CD14-positive monocyte (primary cell): ENCODE data around the gene RAN. TPM values are rescaled to one million over a fixed set of nuclear protein-coding genes. Genes with fewer than 3 reads are reported as not detected.
A peak's percentile ranks its signal among the peaks of the same experiment; 100 is the strongest.

ENCODE experiments used
- DNase-seq, 3 donors: peaks; one replicate each; pipeline ENCODE4 v3.0.0-alpha.2; 2011 to 2022
- H2AFZ ChIP-seq: 2 replicates; pipeline ENCODE4 v1.6.0; 2012; ENCODE audit warnings: mild to moderate bottlenecking, low read depth, low read length, inconsistent platforms; ENCODE audit not compliant: insufficient read depth, poor library complexity, severe bottlenecking
- H3K27ac ChIP-seq, 2 donors: 1 replicate in 1 of 2; 2 replicates in 1 of 2; pipeline ENCODE4 v1.5.1; 2012 to 2013; ENCODE audit warnings: low read length in 2 of 2, control low read depth in 1 of 2, inconsistent platforms in 1 of 2, low read depth in 1 of 2, mild to moderate bottlenecking in 1 of 2
- H3K27me3 ChIP-seq, 2 donors: one replicate each; pipeline versions ENCODE4 v1.6.0 to v1.6.1; 2011 to 2013; ENCODE audit warnings: low read length in 2 of 2; ENCODE audit not compliant: control insufficient read depth in 2 of 2, insufficient read depth in 2 of 2
- H3K36me3 ChIP-seq, 2 donors: replicated peaks in 1 of 2; 1 replicate in 1 of 2; 2 replicates in 1 of 2; pipeline versions ENCODE4 v1.5.1 to v1.6.1; 2012 to 2013; ENCODE audit warnings: low read length in 2 of 2, control low read depth in 1 of 2, inconsistent platforms in 1 of 2, mild to moderate bottlenecking in 1 of 2; ENCODE audit not compliant: insufficient read depth in 2 of 2, control insufficient read depth in 1 of 2
- H3K4me1 ChIP-seq, 2 donors: 1 replicate in 1 of 2; 2 replicates in 1 of 2; pipeline versions ENCODE4 v1.5.1 to v1.6.1; 2012 to 2013; ENCODE audit warnings: low read length in 2 of 2, control low read depth in 1 of 2, inconsistent platforms in 1 of 2, mild to moderate bottlenecking in 1 of 2, moderate library complexity in 1 of 2; ENCODE audit not compliant: insufficient read depth in 2 of 2, control insufficient read depth in 1 of 2
- H3K4me2 ChIP-seq: replicated peaks from 2 replicates; pipeline ENCODE3; 2012; ENCODE audit warnings: low read length, moderate library complexity, mild to moderate bottlenecking; ENCODE audit not compliant: poor library complexity, severe bottlenecking; ENCODE audit errors: extremely low read depth
- H3K4me3 ChIP-seq, 3 experiments: fragments of 200-600 bp in 1 of 3; sonication (generic) in 1 of 3; replicated peaks in 1 of 3; 1 replicate in 2 of 3; 2 replicates in 1 of 3; pipeline ENCODE4 v1.5.1; 2011 to 2013; ENCODE audit warnings: low read length in 3 of 3, mild to moderate bottlenecking in 3 of 3, control low read depth in 2 of 3, low read depth in 2 of 3, inconsistent platforms in 1 of 3, moderate library complexity in 1 of 3
- H3K79me2 ChIP-seq: 2 replicates; pipeline ENCODE4 v1.6.0; 2012; ENCODE audit warnings: mild to moderate bottlenecking, control low read depth, inconsistent platforms, low read length, moderate library complexity; ENCODE audit not compliant: insufficient read depth
- H3K9ac ChIP-seq: 2 replicates; pipeline ENCODE4 v1.6.0; 2017; ENCODE audit warnings: low read length, mild to moderate bottlenecking; ENCODE audit not compliant: insufficient read depth, poor library complexity, severe bottlenecking
- H3K9me3 ChIP-seq, 2 donors: replicated peaks in 1 of 2; 1 replicate in 1 of 2; 2 replicates in 1 of 2; pipeline versions ENCODE4 v1.5.1 to v1.6.1; 2012 to 2013; ENCODE audit warnings: low read length in 2 of 2, control low read depth in 1 of 2; ENCODE audit not compliant: control insufficient read depth in 1 of 2, insufficient read depth in 1 of 2
- H4K20me1 ChIP-seq: 2 replicates; pipeline ENCODE4 v1.6.0; 2012; ENCODE audit warnings: mild to moderate bottlenecking, low read length, control low read depth, moderate library complexity; ENCODE audit not compliant: insufficient read depth
- H3K27ac Mint-ChIP-seq, 7 donors: one replicate each; pipeline ENCODE4 v1.8.0; 2020; ENCODE audit warnings: mild to moderate bottlenecking in 7 of 7, mixed read lengths in 7 of 7, moderate library complexity in 6 of 7, inconsistent platforms in 2 of 7
- H3K27me3 Mint-ChIP-seq, 3 donors: one replicate each; pipeline ENCODE4 v1.8.0; 2021 to 2022; ENCODE audit warnings: low read depth in 3 of 3, mild to moderate bottlenecking in 3 of 3, mixed read lengths in 3 of 3, moderate library complexity in 3 of 3, inconsistent platforms in 1 of 3
- H3K36me3 Mint-ChIP-seq, 2 donors: one replicate each; pipeline ENCODE4 v1.8.0; 2020; ENCODE audit warnings: mixed read lengths in 2 of 2, inconsistent platforms in 1 of 2, mild to moderate bottlenecking in 1 of 2
- H3K4me1 Mint-ChIP-seq: one replicate; pipeline ENCODE4 v1.8.0; 2020; ENCODE audit warnings: mild to moderate bottlenecking, mixed read lengths
- H3K4me3 Mint-ChIP-seq, 2 donors: one replicate each; pipeline ENCODE4 v1.8.0; 2020; ENCODE audit warnings: mild to moderate bottlenecking in 2 of 2, mixed read lengths in 2 of 2, moderate library complexity in 1 of 2
- H3K9me3 Mint-ChIP-seq, 7 donors: one replicate each; pipeline ENCODE4 v1.8.0; 2020 to 2022; ENCODE audit warnings: mixed read lengths in 7 of 7, mild to moderate bottlenecking in 6 of 7, moderate library complexity in 6 of 7, inconsistent platforms in 2 of 7
- CTCF ChIP-seq: fragments of 200-600 bp; IDR thresholded peaks from one replicate; pipeline ENCODE4 v1.8.0; 2022; ENCODE audit warnings: antibody characterized with exemption, mild to moderate bottlenecking
- whole genome bisulfite sequencing: methylation state at CpG from one replicate; pipeline ENCODE4 v1.1.5; 2013; ENCODE audit warnings: missing lambda C conversion rate; ENCODE audit not compliant: insufficient coverage; 5-methylcytosine and 5-hydroxymethylcytosine counted together
- intact Hi-C, 2 donors: fragments of 100-400 bp; cut with micrococcal nuclease; formaldehyde crosslinking; loops; one replicate each; pipeline versions ENCODE4 v1.15.0 to v1.15.1; 2023
- polyA plus RNA-seq, 3 donors: library from polyadenylated mRNA; depleted of rRNA in 1 of 3; unstranded in 2 of 3; stranded (reverse) in 1 of 3; fragments of 300-500 nt in 2 of 3; fragments of >200 nt in 1 of 3; fragmentation: Illumina TruSeq in 2 of 3; gene quantifications; 1 replicate in 2 of 3; 2 replicates in 1 of 3; pipeline ENCODE4 v1.2.3, GENCODE V29; 2012 to 2021

RAN gene
- polyA plus RNA-seq, 3 donors = 197 to 443 (median 366) TPM

- H3K4me1 Mint-ChIP-seq = peaks cover 30% of the 10 kb centered on the region
- peak overlapping the region in 4 of 7 donors; percentile 1 to 57 (median 18) for H3K27ac Mint-ChIP-seq
- H3K27me3 Mint-ChIP-seq = peaks cover 0 to 1% (median 0%) of the 10 kb centered on the region in 3 donors
- no peak overlapping the region for H3K4me2 ChIP-seq
- H3K79me2 ChIP-seq = peaks cover 29% of the 10 kb centered on the region
- H3K9me3 ChIP-seq = no peaks in the 10 kb centered on the region
- peaks cover 0 to 3% (median 0%) of the 10 kb centered on the region in 7 donors for H3K9me3 Mint-ChIP-seq
- DNase-seq = no peak
- intact Hi-C loops = loop anchor here (5.0 to 10.0 kb wide), 2 partner anchors 37 to 1621 kb away; partner anchors contain the start of genes FBRSL1 (in 1 of the 2) and STX2 (in 1 of the 2)
- H3K9ac ChIP-seq = no peak overlapping the region
- H2AFZ ChIP-seq = no peak overlapping the region
- peaks cover 17 to 30% of the 10 kb centered on the region in 2 donors for H3K4me1 ChIP-seq
- WGBS = 83% methylated on average over 1 of the region's 4 CpGs
- no peak for TF ChIP-seq CTCF
- H3K4me3 Mint-ChIP-seq = no peak overlapping the region
- peaks cover 38 to 47% of the 10 kb centered on the region in 2 donors for H3K36me3 ChIP-seq
- peaks cover 32% of the 10 kb centered on the region for H4K20me1 ChIP-seq
- no peaks in the 10 kb centered on the region for H3K27me3 ChIP-seq
- no peak overlapping the region for H3K4me3 ChIP-seq
- peaks cover 44 to 48% of the 10 kb centered on the region in 2 donors for H3K36me3 Mint-ChIP-seq
- peak overlapping the region in 1 of 2 donors; percentile 69 for H3K27ac ChIP-seq
Measured at GRCh38 chr12:130873825-130874224, 2.0 kb downstream of the RAN start.

DNA sequence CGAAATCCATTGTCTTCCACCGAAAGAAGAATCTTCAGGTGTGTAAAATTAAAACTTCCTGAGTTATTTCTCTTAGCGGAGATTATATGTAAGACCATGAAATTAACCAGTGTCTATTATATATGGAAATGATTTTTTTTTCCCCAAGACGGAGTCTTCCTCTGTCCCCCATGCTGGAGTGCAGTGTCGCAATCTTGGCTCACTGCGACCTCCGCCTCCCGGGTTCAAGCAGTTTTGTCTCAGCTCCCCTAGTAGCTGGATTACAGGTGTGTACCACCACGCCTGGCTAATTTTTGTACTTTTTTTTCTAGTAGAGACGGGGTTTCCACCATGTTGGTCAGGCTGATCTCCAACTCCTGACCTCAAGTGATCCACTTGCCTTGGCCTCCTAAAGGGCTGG, 2.8 kb downstream of the RAN start:
- Histone ChIP-seq H3K4me2 (no peak overlapping the region), H3K36me3 (peaks cover 38 to 47% of the 10 kb centered on the region in 2 donors), H3K27ac (no peak overlapping the region), H3K9me3 (no peaks in the 10 kb centered on the region), H4K20me1 (peaks cover 32% of the 10 kb centered on the region), H3K4me3 (no peak overlapping the region), H3K79me2 (peaks cover 29% of the 10 kb centered on the region), H2AFZ (no peak overlapping the region), H3K27me3 (no peaks in the 10 kb centered on the region), H3K9ac (no peak overlapping the region), H3K4me1 (peaks cover 21 to 32% of the 10 kb centered on the region in 2 donors)
- Mint-ChIP-seq H3K27ac (peak overlapping the region in 3 of 7 donors; percentile 1 to 48 (median 35)), H3K9me3 (peaks cover 0 to 3% (median 0%) of the 10 kb centered on the region in 7 donors), H3K4me3 (no peak overlapping the region), H3K27me3 (peaks cover 0 to 4% (median 3%) of the 10 kb centered on the region in 3 donors), H3K4me1 (peaks cover 37% of the 10 kb centered on the region), H3K36me3 (peaks cover 44 to 48% of the 10 kb centered on the region in 2 donors)
- no peak for DNase-seq
- TF ChIP-seq CTCF = no peak
- 54% methylated on average over 5 of the region's 10 CpGs for WGBS
- intact Hi-C loops = loop anchor here (5.0 to 10.0 kb wide), 2 partner anchors 37 to 1620 kb away; partner anchors contain the start of genes FBRSL1 (in 1 of the 2) and STX2 (in 1 of the 2)
